Adrenal gland (tissue), 12 donors: ENCODE results near the gene GNB1L. TPM values are rescaled to one million over a fixed set of nuclear protein-coding genes. Genes with fewer than 3 reads are reported as not detected.

Experiments
- DNase-seq, 7 donors: peaks; one replicate each; pipeline ENCODE4 v3.0.0-alpha.2; 2019 to 2020
- H3K27ac ChIP-seq, 5 donors: fragments of 200-600 bp; sonication (generic) in 4 of 5; 1 replicate in 3 of 5; 2 replicates in 2 of 5; pipeline versions ENCODE4 v1.5.1 to v1.8.0; 2016 to 2020; ENCODE audit warnings: mild to moderate bottlenecking in 1 of 5
- H3K27me3 ChIP-seq: fragments of 200-600 bp; 2 replicates; pipeline ENCODE4 v1.8.0; 2021
- H3K36me3 ChIP-seq, 2 donors: fragments of 200-600 bp; replicated peaks in 1 of 2; 1 replicate in 1 of 2; 2 replicates in 1 of 2; pipeline versions ENCODE4 v1.5.1 to v1.8.0; 2018 to 2022
- H3K4me1 ChIP-seq, 2 donors: fragments of 200-600 bp; replicated peaks in 1 of 2; 1 replicate in 1 of 2; 2 replicates in 1 of 2; pipeline versions ENCODE4 v1.5.1 to v1.8.0; 2018 to 2021
- H3K4me3 ChIP-seq, 4 donors: fragments of 200-600 bp; sonication (generic) in 3 of 4; one replicate each; pipeline ENCODE4 v1.5.1; 2016 to 2018
- H3K9me3 ChIP-seq, 3 donors: fragments of 200-600 bp; sonication (generic) in 1 of 3; replicated peaks in 1 of 3; 1 replicate in 2 of 3; 2 replicates in 1 of 3; pipeline versions ENCODE4 v1.5.1 to v1.8.0; 2016 to 2021
- POLR2A ChIP-seq, 2 donors: fragments of 450-650 bp; IDR thresholded peaks; one replicate each; pipeline ENCODE4 v1.6.1; 2017; ENCODE audit warnings: antibody characterized with exemption in 2 of 2, mild to moderate bottlenecking in 2 of 2, moderate library complexity in 1 of 2
- WGBS, 4 donors: extraction: QIAGEN DNeasy Blood & Tissue Kit in 2 of 4; methylation state at CpG; one replicate each; pipeline versions ENCODE4 v1.1.5 to v1.1.7; 2013 to 2017; 5-methylcytosine and 5-hydroxymethylcytosine counted together
- intact Hi-C, 2 donors: fragments of 100-400 bp; cut with DNase I; formaldehyde crosslinking; loops; one replicate each; pipeline versions ENCODE4 v1.14.1 to v1.15.0; 2022 to 2023
- polyA plus RNA-seq, 3 donors: library from polyadenylated mRNA; stranded (reverse); fragments of 200-250 nt in 2 of 3; fragments of 350-450 nt in 1 of 3; fragmentation: Illumina TruSeq in 1 of 3; extraction: RNeasy Lipid Tissue Mini Kit (QIAGEN cat#74804) in 1 of 3; gene quantifications; one replicate each; pipeline ENCODE4 v1.2.3, GENCODE V29; 2013 to 2014
- total RNA-seq, 9 donors: library from RNA; depleted of rRNA in 4 of 9; stranded (reverse); fragments of >200 nt in 4 of 9; fragments of 120-200 nt in 1 of 9; fragmentation: NEBNext Ultra II Directional in 1 of 9; extraction: Animal tissue kit (Norgen Biotek cat#: 25700) in 1 of 9; gene quantifications; one replicate each; pipeline versions ENCODE4 v1.1.0 to v1.2.4, GENCODE V29; 2013 to 2023
- TF ChIP-seq, protein P1 (sequence below), 6 experiments: fragments of 450-650 bp in 4 of 6; fragments of 200-600 bp in 2 of 6; sonication (generic) in 1 of 6; IDR thresholded peaks; 1 replicate in 5 of 6; 2 replicates in 1 of 6; pipeline versions ENCODE4 v1.5.1 to v1.8.0; 2016 to 2021; ENCODE audit warnings: antibody characterized with exemption in 6 of 6, mild to moderate bottlenecking in 2 of 6, moderate library complexity in 1 of 6
- donor health status: healthy with polysubstance abuse.
- donor health status: Bipolar disorder and iron deficiency.
- donor health status: DM: yes; HTN: yes; CAD: no.
- donor health status: DM: no; HTN: no; CAD: no.
- donor health status: DM: no; HTN: no; CAD: no.
- donor health status: DM: yes; HTN: yes; CAD: no.

Gene GNB1L
- total and polyA plus RNA-seq, 12 donors: 0.26 to 6.6 (median 4.2) TPM; not detected in 1

DNA sequence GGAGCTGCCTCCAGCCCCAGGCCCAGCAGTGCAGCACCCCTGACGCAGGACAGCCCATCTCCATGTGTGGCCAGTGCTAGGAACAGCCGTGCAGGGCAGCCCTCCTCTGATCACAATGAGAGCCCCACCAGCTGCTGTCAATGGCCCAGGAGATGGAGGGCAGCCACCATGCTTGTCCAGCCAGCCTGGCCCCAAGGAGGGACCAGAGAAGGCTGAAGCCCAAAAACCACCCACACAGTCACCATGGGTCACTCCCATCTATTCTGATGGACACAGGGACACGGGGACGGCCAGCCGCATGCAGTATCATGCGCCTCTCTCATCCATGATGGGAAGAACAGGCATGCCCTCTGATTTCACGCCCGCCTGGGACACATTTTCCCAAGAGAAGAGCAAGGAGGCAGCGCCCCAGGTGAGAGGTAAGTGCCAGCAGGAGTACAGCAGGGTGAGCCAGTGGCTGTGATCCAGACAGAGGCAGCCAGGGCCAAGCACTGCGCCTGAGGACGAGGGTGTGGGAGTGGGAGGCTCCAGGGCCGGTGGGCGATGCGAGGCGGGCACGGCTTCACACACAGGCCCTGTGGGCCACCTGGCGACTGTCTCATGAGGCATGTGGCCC is 33.6 kb upstream of the GNB1L start:
- no peak for DNase-seq
- H3K27ac ChIP-seq: no peak overlapping the region
- no peaks in the 10 kb centered on the region for H3K27me3 ChIP-seq
- no peaks in the 10 kb centered on the region for H3K9me3 ChIP-seq
- no peak for TF ChIP-seq POLR2A (IDR thresholded peaks at IDR 0.05)
- TF ChIP-seq, protein P1, sequence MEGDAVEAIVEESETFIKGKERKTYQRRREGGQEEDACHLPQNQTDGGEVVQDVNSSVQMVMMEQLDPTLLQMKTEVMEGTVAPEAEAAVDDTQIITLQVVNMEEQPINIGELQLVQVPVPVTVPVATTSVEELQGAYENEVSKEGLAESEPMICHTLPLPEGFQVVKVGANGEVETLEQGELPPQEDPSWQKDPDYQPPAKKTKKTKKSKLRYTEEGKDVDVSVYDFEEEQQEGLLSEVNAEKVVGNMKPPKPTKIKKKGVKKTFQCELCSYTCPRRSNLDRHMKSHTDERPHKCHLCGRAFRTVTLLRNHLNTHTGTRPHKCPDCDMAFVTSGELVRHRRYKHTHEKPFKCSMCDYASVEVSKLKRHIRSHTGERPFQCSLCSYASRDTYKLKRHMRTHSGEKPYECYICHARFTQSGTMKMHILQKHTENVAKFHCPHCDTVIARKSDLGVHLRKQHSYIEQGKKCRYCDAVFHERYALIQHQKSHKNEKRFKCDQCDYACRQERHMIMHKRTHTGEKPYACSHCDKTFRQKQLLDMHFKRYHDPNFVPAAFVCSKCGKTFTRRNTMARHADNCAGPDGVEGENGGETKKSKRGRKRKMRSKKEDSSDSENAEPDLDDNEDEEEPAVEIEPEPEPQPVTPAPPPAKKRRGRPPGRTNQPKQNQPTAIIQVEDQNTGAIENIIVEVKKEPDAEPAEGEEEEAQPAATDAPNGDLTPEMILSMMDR (IDR thresholded peaks at IDR 0.05): no peak
- intact Hi-C loops: no loop called here
- H3K4me3 ChIP-seq: no peak overlapping the region
- peaks cover 0 to 8% of the 10 kb centered on the region in 2 donors for H3K36me3 ChIP-seq
- H3K4me1 ChIP-seq: no peaks in the 10 kb centered on the region
- WGBS, 4 donors: 92 to 99% (median 96%) methylated on average over 16 to 17 of the region's 17 CpGs

DNA sequence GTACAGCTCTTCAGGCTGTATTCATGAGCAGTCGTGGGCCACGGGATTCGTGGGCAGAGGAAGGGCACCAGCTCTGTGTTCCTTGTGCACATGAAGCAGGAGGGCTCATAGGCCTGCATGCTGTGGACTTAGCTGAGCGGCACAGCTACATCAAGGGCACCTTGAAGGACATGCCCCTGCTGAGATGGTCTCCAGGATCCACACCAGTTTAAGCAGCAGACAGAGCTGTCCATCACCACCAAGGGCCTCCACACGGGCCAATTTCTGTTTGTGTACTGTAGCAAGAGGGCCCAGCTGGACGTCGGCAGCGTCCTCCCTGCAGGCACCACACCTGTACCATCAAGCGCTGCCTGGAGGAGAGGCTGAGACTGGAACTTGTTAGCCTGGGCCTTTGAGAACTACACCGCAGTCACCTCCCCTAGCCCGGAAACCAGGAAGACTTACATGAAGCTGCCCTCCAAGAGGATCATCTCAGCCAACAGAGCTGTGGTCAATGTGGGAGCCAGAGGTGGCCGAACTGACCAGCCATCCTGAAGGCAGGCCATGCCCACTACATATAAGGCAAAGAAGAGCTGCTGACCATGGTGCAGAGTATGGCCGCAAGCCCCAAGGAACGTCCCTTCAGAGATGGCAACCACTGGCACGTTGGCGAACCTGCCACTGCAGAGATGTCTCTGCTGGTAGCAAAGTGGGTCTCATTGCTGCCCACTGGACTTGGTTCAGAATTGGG is 32.7 kb upstream of the GNB1L start:
- TF ChIP-seq POLR2A (IDR thresholded peaks at IDR 0.05): no peak
- TF ChIP-seq, protein P1 (IDR thresholded peaks at IDR 0.05): no peak
- peaks cover 0 to 2% of the 10 kb centered on the region in 2 donors for H3K36me3 ChIP-seq
- 72 to 90% (median 89%) methylated on average over 4 to 16 of the region's 16 CpGs for WGBS, 4 donors
- H3K27ac ChIP-seq: peak overlapping the region in 1 of 5 donors; percentile 30
- H3K4me3 ChIP-seq: no peak overlapping the region
- H3K9me3 ChIP-seq: no peaks in the 10 kb centered on the region
- no peaks in the 10 kb centered on the region for H3K4me1 ChIP-seq
- intact Hi-C loops: no loop called here
- no peaks in the 10 kb centered on the region for H3K27me3 ChIP-seq
- DNase-seq: no peak

DNA sequence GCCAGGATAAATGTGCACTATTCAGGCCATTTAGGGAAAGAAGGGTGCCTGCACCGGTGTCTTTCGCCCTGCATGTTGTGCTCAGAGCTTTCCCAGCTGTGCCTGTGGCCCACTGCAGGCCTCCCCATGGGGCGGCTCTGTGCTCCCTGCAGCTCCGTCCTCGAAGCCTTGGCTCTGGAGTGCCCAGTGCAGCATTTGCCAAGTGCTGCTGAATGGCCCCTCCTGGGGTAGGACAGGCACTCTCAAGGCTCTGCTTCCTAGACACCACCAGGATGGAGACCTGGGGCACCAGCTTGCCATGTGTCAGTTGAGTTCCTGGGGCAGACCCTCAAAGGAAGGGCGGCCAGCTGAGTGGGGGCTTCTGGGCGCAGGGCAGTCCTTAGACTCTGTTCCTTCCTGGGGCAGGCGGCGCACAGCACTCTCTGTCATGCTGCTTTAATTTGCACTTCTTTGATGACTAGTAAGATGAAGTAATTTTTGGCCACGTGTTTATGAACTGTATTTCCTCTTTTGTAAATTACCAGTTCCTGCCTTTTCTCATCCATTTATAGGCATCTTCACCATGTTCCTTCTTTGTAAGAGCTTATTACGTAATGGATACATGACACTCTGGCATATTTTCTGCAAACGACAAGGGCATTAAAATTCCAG is 32.1 kb upstream of the GNB1L start:
- DNase-seq: no peak
- intact Hi-C loops: no loop called here
- no peaks in the 10 kb centered on the region for H3K36me3 ChIP-seq
- no peaks in the 10 kb centered on the region for H3K4me1 ChIP-seq
- TF ChIP-seq POLR2A (IDR thresholded peaks at IDR 0.05): no peak
- TF ChIP-seq, protein P1 (IDR thresholded peaks at IDR 0.05): no peak
- no peak overlapping the region for H3K4me3 ChIP-seq
- H3K9me3 ChIP-seq: no peaks in the 10 kb centered on the region
- peak overlapping the region in 1 of 5 donors; percentile 66 for H3K27ac ChIP-seq
- WGBS, 4 donors: 77 to 80% (median 78%) methylated on average over 9 to 12 of the region's 12 CpGs
- H3K27me3 ChIP-seq: no peaks in the 10 kb centered on the region

DNA sequence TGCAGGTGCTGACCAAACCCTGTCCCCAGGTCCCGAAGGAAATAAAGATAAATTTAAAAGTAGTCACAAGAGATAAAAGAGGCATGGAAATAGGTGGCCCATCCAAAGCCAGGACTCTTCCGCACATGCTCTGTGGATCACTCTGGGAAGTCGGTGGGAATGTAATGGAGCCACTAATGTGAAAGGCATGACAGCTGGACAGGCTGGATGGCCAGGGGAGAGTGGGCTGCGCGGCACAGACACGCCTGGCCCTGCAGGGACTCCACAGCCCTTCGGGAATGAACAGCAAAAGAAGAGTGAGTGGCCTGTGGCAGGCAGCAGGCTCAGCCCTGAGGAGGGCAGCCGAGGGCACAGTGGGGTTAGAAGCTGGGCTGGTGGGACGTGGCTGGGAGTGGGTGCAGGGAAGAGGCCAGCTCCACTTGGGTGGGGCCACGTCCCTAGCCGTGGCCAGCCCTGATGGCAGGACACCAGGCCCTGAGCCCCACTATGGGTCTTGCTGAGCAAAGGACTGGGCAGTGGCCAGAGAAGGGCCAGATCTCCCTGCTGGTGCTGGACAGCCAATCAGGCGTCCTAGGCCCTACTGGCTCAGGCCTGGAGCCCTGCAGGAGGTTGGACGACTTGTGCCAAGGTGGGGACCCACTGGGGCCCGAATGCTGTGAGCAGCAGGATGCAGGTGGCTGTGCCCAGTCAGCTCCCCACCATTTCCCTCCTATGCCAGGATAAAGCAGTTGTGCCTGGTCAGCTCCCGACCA is 31.3 kb upstream of the GNB1L start:
- Histone ChIP-seq H3K4me3 (no peak overlapping the region), H3K9me3 (no peaks in the 10 kb centered on the region), H3K4me1 (no peaks in the 10 kb centered on the region), H3K27me3 (no peaks in the 10 kb centered on the region), H3K36me3 (no peaks in the 10 kb centered on the region), H3K27ac (peak overlapping the region in 1 of 5 donors; percentile 66)
- 85 to 93% (median 90%) methylated on average over 12 to 15 of the region's 15 CpGs for WGBS, 4 donors
- intact Hi-C loops: no loop called here
- TF ChIP-seq POLR2A (IDR thresholded peaks at IDR 0.05): no peak
- TF ChIP-seq, protein P1 (IDR thresholded peaks at IDR 0.05): no peak
- no peak for DNase-seq
